Rectal smooth muscle tissue (tissue), 1 donor: Measurements from ENCODE around the gene CTIF.

Experiments
- H3K27ac ChIP-seq: one replicate; pipeline ENCODE4 v1.7.0; 2013; ENCODE audit warnings: low read depth, low read length, inconsistent platforms
- H3K27me3 ChIP-seq: one replicate; pipeline ENCODE4 v1.7.0; 2013; ENCODE audit warnings: low read length; ENCODE audit not compliant: control insufficient read depth, insufficient read depth
- H3K36me3 ChIP-seq: one replicate; pipeline ENCODE4 v1.7.0; 2013; ENCODE audit warnings: low read length; ENCODE audit not compliant: control insufficient read depth, insufficient read depth
- H3K4me1 ChIP-seq: one replicate; pipeline ENCODE4 v1.7.0; 2013; ENCODE audit warnings: low read length; ENCODE audit not compliant: control insufficient read depth, insufficient read depth
- H3K4me3 ChIP-seq: one replicate; pipeline ENCODE4 v1.7.0; 2013; ENCODE audit warnings: low read length
- H3K9ac ChIP-seq: one replicate; pipeline ENCODE4 v1.7.0; 2013; ENCODE audit warnings: low read length

The CTIF gene

DNA sequence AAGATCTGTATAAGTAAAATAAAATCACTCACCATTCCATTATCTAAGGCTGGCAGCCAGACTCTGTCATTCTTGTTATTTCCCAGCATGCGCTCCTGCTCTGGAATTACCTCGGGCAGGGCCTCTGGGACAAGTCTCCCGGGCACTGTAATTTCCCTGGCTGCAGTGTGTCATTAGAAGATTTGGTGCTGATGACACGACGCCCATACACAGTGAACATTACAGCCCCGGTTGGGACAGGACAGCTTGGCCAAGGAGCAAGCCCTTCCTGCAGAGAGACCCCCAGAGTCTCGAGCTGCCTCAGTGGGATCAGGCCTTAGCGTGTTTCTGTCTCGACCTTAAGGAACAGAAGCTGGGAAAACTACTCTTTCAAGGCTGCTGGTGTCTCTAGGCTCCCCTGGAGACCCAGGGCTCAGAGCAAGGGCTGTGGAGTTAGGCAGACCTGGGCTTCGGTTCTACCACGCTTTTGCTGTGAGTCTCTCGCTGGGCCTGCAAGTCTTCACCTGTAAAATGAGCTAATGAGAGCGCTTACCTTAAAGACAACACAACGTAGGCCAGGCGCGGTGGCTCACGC, 372.2 kb downstream of the CTIF start:
- H3K4me3 ChIP-seq: no peak overlapping the region
- H3K9ac ChIP-seq: no peak overlapping the region
- no peaks in the 10 kb centered on the region for H3K27me3 ChIP-seq
- H3K36me3 ChIP-seq: no peaks in the 10 kb centered on the region
- H3K4me1 ChIP-seq: no peaks in the 10 kb centered on the region
- no peak overlapping the region for H3K27ac ChIP-seq
